Endothelial cell of umbilical vein (primary cell): ENCODE measurements around the gene ACADVL. TPM values are rescaled to one million over a fixed set of nuclear protein-coding genes. Genes with fewer than 3 reads are reported as not detected.
A peak's percentile ranks its signal among the peaks of the same experiment; 100 is the strongest.

Experiments
- BruUV-seq: library from RNA; stranded (reverse); fragments of 400-500 nt; replicated peaks from 2 replicates; lab custom pipeline; 2021; lab: Mats Ljungman, UMichigan
- CTCF ChIA-PET: fragments of 300-600, 350-600 bp; sonication (Branson Sonifier 250); formaldehyde crosslinking; loops from one replicate; lab custom pipeline; 2021; ENCODE audit warnings: antibody characterized with exemption, inconsistent platforms; lab: Charles Lee
- POLR2A ChIA-PET: fragments of 300-600, 350-600 bp; sonication (Branson Sonifier 250); formaldehyde crosslinking; loops from one replicate; lab custom pipeline; 2021; ENCODE audit warnings: antibody characterized with exemption, inconsistent platforms; lab: Charles Lee
- DNase-seq: peaks from one replicate; pipeline ENCODE4 v3.0.0-alpha.2; 2011; ENCODE audit warnings: low read depth, low spot score
- FAIRE-seq: peaks from 2 replicates; lab custom pipeline; 2011; peaks lifted over from hg19 to GRCh38; lab: Jason Lieb, UNC
- H2AFZ ChIP-seq: 2 replicates; pipeline ENCODE4 v1.6.0; 2012; ENCODE audit warnings: low read depth, low read length, control low read depth, inconsistent platforms
- H3K27ac ChIP-seq: 2 replicates; pipeline ENCODE4 v1.5.1; 2011; ENCODE audit warnings: low read depth, mild to moderate bottlenecking, control low read depth, low read length, moderate library complexity; ENCODE audit not compliant: insufficient read depth
- H3K27me3 ChIP-seq, 2 experiments: 2 replicates each; pipeline versions ENCODE4 v1.6.0 to v1.6.1; 2011; ENCODE audit warnings: low read length in 2 of 2, mixed read lengths in 1 of 2; ENCODE audit not compliant: control insufficient read depth in 2 of 2, insufficient read depth in 2 of 2
- H3K36me3 ChIP-seq, 2 experiments: 2 replicates in 1 of 2; 3 replicates in 1 of 2; pipeline ENCODE4 v1.5.1; 2011; ENCODE audit warnings: low read length in 2 of 2, mild to moderate bottlenecking in 1 of 2, moderate library complexity in 1 of 2; ENCODE audit not compliant: control insufficient read depth in 2 of 2, insufficient read depth in 2 of 2; ENCODE audit errors: extremely low read depth in 1 of 2
- H3K4me1 ChIP-seq: 3 replicates; pipeline ENCODE4 v1.5.1; 2011; ENCODE audit warnings: mild to moderate bottlenecking, low read length; ENCODE audit not compliant: control insufficient read depth, insufficient read depth; ENCODE audit errors: extremely low read depth
- H3K4me2 ChIP-seq: 2 replicates; pipeline ENCODE4 v1.6.1; 2011; ENCODE audit warnings: low read length, control low read depth, mixed read lengths; ENCODE audit not compliant: insufficient read depth
- H3K4me3 ChIP-seq, 3 experiments: fragments of 200-600 bp in 1 of 3; sonication (generic), shearing (Covaris generic) in 1 of 3; replicated peaks in 1 of 3; 2 replicates each; pipeline ENCODE4 v1.5.1; 2011 to 2016; ENCODE audit warnings: control low read depth in 3 of 3, low read length in 3 of 3, mild to moderate bottlenecking in 2 of 3, inconsistent platforms in 1 of 3, low read depth in 1 of 3, moderate library complexity in 1 of 3; ENCODE audit not compliant: insufficient read depth in 1 of 3
- H3K79me2 ChIP-seq: 2 replicates; pipeline ENCODE4 v1.6.0; 2012; ENCODE audit warnings: low read length, inconsistent platforms; ENCODE audit not compliant: control insufficient read depth, insufficient read depth
- H3K9ac ChIP-seq: replicated peaks from 2 replicates; pipeline ENCODE3; 2011; ENCODE audit warnings: low read length, control low read depth; ENCODE audit not compliant: insufficient read depth; ENCODE audit errors: extremely low read depth
- H3K9me1 ChIP-seq: replicated peaks from 3 replicates; pipeline ENCODE4 v1.6.0; 2011; ENCODE audit warnings: mild to moderate bottlenecking, low read length; ENCODE audit not compliant: control insufficient read depth, insufficient read depth; ENCODE audit errors: extremely low read depth
- H3K9me3 ChIP-seq: replicated peaks from 2 replicates; pipeline ENCODE4 v1.5.1; 2012; ENCODE audit warnings: low read length, inconsistent platforms; ENCODE audit not compliant: control insufficient read depth, insufficient read depth
- H4K20me1 ChIP-seq: replicated peaks from 2 replicates; pipeline ENCODE3; 2011; ENCODE audit warnings: mild to moderate bottlenecking, low read length; ENCODE audit not compliant: control insufficient read depth, insufficient read depth; ENCODE audit errors: extremely low read depth
- GATA2 ChIP-seq: IDR thresholded peaks from 2 replicates; pipeline ENCODE4 v1.7.0; 2011; ENCODE audit warnings: low read depth, mild to moderate bottlenecking, moderate library complexity, mixed read lengths, low read length; ENCODE audit not compliant: insufficient read length, insufficient read depth
- JUN ChIP-seq: IDR thresholded peaks from 2 replicates; pipeline ENCODE4 v1.6.1; 2011; ENCODE audit warnings: borderline replicate concordance, low read depth; ENCODE audit not compliant: insufficient read length, insufficient read depth
- MAX ChIP-seq: IDR thresholded peaks from 2 replicates; pipeline ENCODE4 v1.6.1; 2011; ENCODE audit not compliant: insufficient read depth, insufficient read length
- MYC ChIP-seq: IDR thresholded peaks from one replicate; pipeline ENCODE4 v1.6.1; 2011; ENCODE audit warnings: mild to moderate bottlenecking, low read depth, low read length
- POLR2A ChIP-seq: IDR thresholded peaks from 2 replicates; pipeline ENCODE4 v1.6.1; 2012; ENCODE audit warnings: low read depth, mild to moderate bottlenecking, control low read depth, low read length
- POLR2AphosphoS5 ChIP-seq: IDR thresholded peaks from 2 replicates; pipeline ENCODE4 v1.6.1; 2012; ENCODE audit warnings: low read depth, mild to moderate bottlenecking, control low read depth, low read length, moderate library complexity; ENCODE audit not compliant: insufficient read depth
- dilution Hi-C: fragments of 300-500 bp; cut with MboI; formaldehyde crosslinking; loops from one replicate; pipeline ENCODE4 v1.15.0; 2019; ENCODE audit warnings: low sequenced_read_pairs; ENCODE audit not compliant: extremely low pct_ligation_motif_present
- intact Hi-C: fragments of 100-400 bp; cut with micrococcal nuclease; formaldehyde crosslinking; loops from one replicate; pipeline ENCODE4 v1.10.0; 2022
- polyA plus RNA-seq, 4 experiments: library from polyadenylated mRNA; depleted of rRNA in 3 of 4; stranded (reverse) in 3 of 4; unstranded in 1 of 4; fragments of >200 nt; gene quantifications; 2 replicates each; pipeline versions ENCODE4 v1.2.1 to v1.2.3, GENCODE V29; 2011 to 2012; ENCODE audit warnings: missing spikeins in 1 of 4
- total RNA-seq: library from RNA; stranded (reverse); gene quantifications from 2 replicates; pipeline ENCODE4 v1.2.3, GENCODE V29; 2021

Gene ACADVL
- total and polyA plus RNA-seq, 2 donors (not counting 3 experiments of a cell fraction or from before 2014, with no cell fraction given): 308 to 376 TPM

GRCh38 chr17:7221278-7222092 is 1.7 kb downstream of the ACADVL start:
- H3K79me2 ChIP-seq: peaks cover 7% of the 10 kb centered on the region
- H2AFZ ChIP-seq: no peak overlapping the region
- no peak for FAIRE-seq
- POLR2A ChIA-PET: interaction anchor here (1.3 kb wide), 1 partner anchor 176 kb away, joined by 3 read pairs; no protein-coding TSS in a partner anchor
- H3K4me1 ChIP-seq: peaks cover 16% of the 10 kb centered on the region
- no peaks in the 10 kb centered on the region for H3K9me3 ChIP-seq
- no TSS peak for BruUV-seq
- no peaks in the 10 kb centered on the region for H3K27me3 ChIP-seq
- no peaks in the 10 kb centered on the region for H3K9me1 ChIP-seq
- dilution Hi-C loops (no loop called here), intact Hi-C loops (loop anchor here (1.0 to 2.0 kb wide), 3 partner anchors 13 to 75 kb away; partner anchors contain the start of gene DVL2)
- no peak for DNase-seq
- CTCF ChIA-PET: interaction anchor here (0.7 to 4.5 kb wide), 18 partner anchors 12 to 176 kb away, joined by 3 to 94 read pairs (median 4); partner anchors contain the start of genes DVL2, GABARAP, GPS2 and PHF23
- no peak overlapping the region for H3K27ac ChIP-seq
- no peaks in the 10 kb centered on the region for H4K20me1 ChIP-seq
- no peak overlapping the region for H3K4me3 ChIP-seq
- no peak overlapping the region for H3K4me2 ChIP-seq
- H3K36me3 ChIP-seq: peaks cover 18 to 31% of the 10 kb centered on the region in 2 experiments
- no peak overlapping the region for H3K9ac ChIP-seq
- peak; percentile 8 for TF ChIP-seq POLR2AphosphoS5
- no peak for TF ChIP-seq JUN
- TF ChIP-seq GATA2: no peak
- TF ChIP-seq POLR2A: peak; percentile 4
- TF ChIP-seq MAX: no peak
- TF ChIP-seq MYC: no peak
